T-helper 2 cell treated with Interferon-gamma antibody and Interleukin-4, amounts not matched to agents 5 μg/mL and 100 μg/mL, for 36 hours (primary cell): ENCODE results near the gene SLC25A42.
A peak's percentile ranks its signal among the peaks of the same experiment; 100 is the strongest.
"Not testable (repeated sequence)": the region's sequence is repeated elsewhere in the genome, so short reads cannot be mapped to it uniquely, and the experiment has no call there.

Source experiments
- DNase-seq: peaks from one replicate; pipeline ENCODE4 v3.0.0; 2021; ENCODE audit warnings: low spot score
- H3K27ac Mint-ChIP-seq: one replicate; pipeline ENCODE4 v1.8.0; 2021; ENCODE audit warnings: mild to moderate bottlenecking, mixed read lengths
- H3K27me3 Mint-ChIP-seq: one replicate; pipeline ENCODE4 v1.8.0; 2021; ENCODE audit warnings: low read depth, mixed read lengths
- H3K36me3 Mint-ChIP-seq: one replicate; pipeline ENCODE4 v1.8.0; 2021; ENCODE audit warnings: low read depth, mixed read lengths
- H3K4me1 Mint-ChIP-seq: one replicate; pipeline ENCODE4 v1.8.0; 2021; ENCODE audit warnings: low read depth, mixed read lengths
- H3K4me3 Mint-ChIP-seq: one replicate; pipeline ENCODE4 v1.8.0; 2022; ENCODE audit warnings: mild to moderate bottlenecking, moderate library complexity, mixed read lengths
- H3K9me3 Mint-ChIP-seq: one replicate; pipeline ENCODE4 v1.8.0; 2021; ENCODE audit warnings: mixed read lengths

The SLC25A42 gene

GRCh38 chr19:19098084-19098702 lies 34.4 kb downstream of the SLC25A42 start:
- Mint-ChIP-seq H3K4me3 (no peak overlapping the region), H3K27ac (no peak overlapping the region), H3K36me3 (no peaks in the 10 kb centered on the region), H3K9me3 (no peaks in the 10 kb centered on the region), H3K4me1 (no peaks in the 10 kb centered on the region), H3K27me3 (no peaks in the 10 kb centered on the region)
- DNase-seq = no peak

GRCh38 chr19:19098703-19099632 lies 35.2 kb downstream of the SLC25A42 start:
- Mint-ChIP-seq H3K27me3 (no peaks in the 10 kb centered on the region), H3K4me1 (no peaks in the 10 kb centered on the region), H3K27ac (no peak overlapping the region), H3K9me3 (no peaks in the 10 kb centered on the region), H3K4me3 (no peak overlapping the region), H3K36me3 (no peaks in the 10 kb centered on the region)
- DNase-seq = no peak

GRCh38 chr19:19101540-19101939 lies 37.7 kb downstream of the SLC25A42 start:
- Mint-ChIP-seq H3K4me3 (no peak overlapping the region), H3K27ac (no peak overlapping the region), H3K36me3 (no peaks in the 10 kb centered on the region), H3K9me3 (no peaks in the 10 kb centered on the region), H3K4me1 (no peaks in the 10 kb centered on the region), H3K27me3 (no peaks in the 10 kb centered on the region)
- DNase-seq = no peak

GRCh38 chr19:19102566-19102965 lies 38.8 kb downstream of the SLC25A42 start:
- not testable (repeated sequence) for DNase-seq, H3K27me3 Mint-ChIP-seq, H3K4me3 Mint-ChIP-seq, H3K27ac Mint-ChIP-seq, H3K4me1 Mint-ChIP-seq, H3K36me3 Mint-ChIP-seq, H3K9me3 Mint-ChIP-seq

GRCh38 chr19:19103167-19103566 lies 39.4 kb downstream of the SLC25A42 start:
- no peaks in the 10 kb centered on the region for H3K9me3 Mint-ChIP-seq
- no peak overlapping the region for H3K27ac Mint-ChIP-seq
- H3K4me1 Mint-ChIP-seq = no peaks in the 10 kb centered on the region
- no peaks in the 10 kb centered on the region for H3K36me3 Mint-ChIP-seq
- H3K27me3 Mint-ChIP-seq = no peaks in the 10 kb centered on the region
- no peak overlapping the region for H3K4me3 Mint-ChIP-seq
- no peak for DNase-seq

GRCh38 chr19:19105365-19106055 lies 41.7 kb downstream of the SLC25A42 start:
- H3K36me3 Mint-ChIP-seq = no peaks in the 10 kb centered on the region
- no peak overlapping the region for H3K4me3 Mint-ChIP-seq
- no peak for DNase-seq
- H3K27me3 Mint-ChIP-seq = no peaks in the 10 kb centered on the region
- H3K27ac Mint-ChIP-seq = no peak overlapping the region
- H3K4me1 Mint-ChIP-seq = no peaks in the 10 kb centered on the region
- no peaks in the 10 kb centered on the region for H3K9me3 Mint-ChIP-seq

- Mint-ChIP-seq H3K27me3 (no peaks in the 10 kb centered on the region), H3K36me3 (no peaks in the 10 kb centered on the region), H3K9me3 (no peaks in the 10 kb centered on the region), H3K4me1 (no peaks in the 10 kb centered on the region), H3K4me3 (no peak overlapping the region), H3K27ac (no peak overlapping the region)
- no peak for DNase-seq
These were observed 42.3 kb downstream of the SLC25A42 start for GRCh38 chr19:19106056-19106551.

GRCh38 chr19:19106938-19107337 lies 43.1 kb downstream of the SLC25A42 start:
- H3K9me3 Mint-ChIP-seq, H3K27ac Mint-ChIP-seq, H3K36me3 Mint-ChIP-seq: not testable (repeated sequence)

GRCh38 chr19:19107654-19108053 lies 43.9 kb downstream of the SLC25A42 start:
- H3K36me3 Mint-ChIP-seq = no peaks in the 10 kb centered on the region
- no peak for DNase-seq

More at GRCh38 chr19:19106938-19107337, 43.1 kb downstream of the SLC25A42 start:
- H3K27me3 Mint-ChIP-seq, DNase-seq, H3K4me1 Mint-ChIP-seq, H3K4me3 Mint-ChIP-seq: not testable (repeated sequence)

GRCh38 chr19:19109601-19110000 lies 45.8 kb downstream of the SLC25A42 start:
- DNase-seq = no peak
- Mint-ChIP-seq H3K27ac (no peak overlapping the region), H3K27me3 (no peaks in the 10 kb centered on the region), H3K4me3 (no peak overlapping the region), H3K9me3 (no peaks in the 10 kb centered on the region), H3K4me1 (no peaks in the 10 kb centered on the region), H3K36me3 (no peaks in the 10 kb centered on the region)

More at GRCh38 chr19:19107654-19108053, 43.9 kb downstream of the SLC25A42 start:
- no peaks in the 10 kb centered on the region for H3K4me1 Mint-ChIP-seq
- H3K27ac Mint-ChIP-seq = no peak overlapping the region
- H3K9me3 Mint-ChIP-seq = no peaks in the 10 kb centered on the region
- no peaks in the 10 kb centered on the region for H3K27me3 Mint-ChIP-seq
- no peak overlapping the region for H3K4me3 Mint-ChIP-seq

GRCh38 chr19:19110410-19111135 lies 46.8 kb downstream of the SLC25A42 start:
- Mint-ChIP-seq H3K36me3 (no peaks in the 10 kb centered on the region), H3K4me1 (no peaks in the 10 kb centered on the region), H3K9me3 (no peaks in the 10 kb centered on the region), H3K27me3 (no peaks in the 10 kb centered on the region), H3K4me3 (no peak overlapping the region), H3K27ac (no peak overlapping the region)
- peak; percentile 12 for DNase-seq

GRCh38 chr19:19111136-19111835 lies 47.5 kb downstream of the SLC25A42 start:
- H3K27ac Mint-ChIP-seq = no peak overlapping the region
- H3K9me3 Mint-ChIP-seq = no peaks in the 10 kb centered on the region
- no peaks in the 10 kb centered on the region for H3K36me3 Mint-ChIP-seq
- no peak overlapping the region for H3K4me3 Mint-ChIP-seq
- no peaks in the 10 kb centered on the region for H3K4me1 Mint-ChIP-seq
- DNase-seq = no peak
- H3K27me3 Mint-ChIP-seq = no peaks in the 10 kb centered on the region

- Mint-ChIP-seq H3K9me3 (no peaks in the 10 kb centered on the region), H3K4me1 (no peaks in the 10 kb centered on the region), H3K27ac (no peak overlapping the region), H3K36me3 (no peaks in the 10 kb centered on the region), H3K4me3 (no peak overlapping the region), H3K27me3 (no peaks in the 10 kb centered on the region)
- no peak for DNase-seq
These were observed 48.3 kb downstream of the SLC25A42 start for GRCh38 chr19:19111967-19112580.
